ENCODE measurements around the gene PI4KA. TPM values are rescaled to one million over a fixed set of nuclear protein-coding genes. Genes with fewer than 3 reads are reported as not detected.

The PI4KA gene
- total and polyA plus RNA-seq, 2 of the 13 experiments (the other 11 are each of a cell fraction or from before 2014, with no cell fraction given) = 27.4 to 56.4 TPM

- H3K4me1 ChIP-seq (ENCODE audit: insufficient read depth, low read length) = no peaks in the 10 kb centered on the region
- H3K36me3 ChIP-seq (replicated peaks in 1 of 2; ENCODE audit: control insufficient read depth in 1 of 2, insufficient read depth in 2 of 2, low read length in 2 of 2) = peaks cover 2 to 36% of the 10 kb centered on the region in 2 experiments; a peak in 3 of 5 replicates
- no peaks in the 10 kb centered on the region for H3K79me2 ChIP-seq (ENCODE audit: insufficient read depth, low read length)
- H4K20me1 ChIP-seq (ENCODE audit: insufficient read depth, low read length) = no peaks in the 10 kb centered on the region
- no peak overlapping the region for H3K4me2 ChIP-seq (ENCODE audit: low read depth, low read length)
- in situ Hi-C loops (cut with HindIII; ENCODE audit: extremely low pct_ligation_motif_present, low pct_unique_long_range_greater_than_20kb) (no loop called here), intact Hi-C loops (cut with micrococcal nuclease; ENCODE audit: unreplicated experiment) (no loop called here)
- TF ChIP-seq U2AF2 (IDR thresholded peaks at IDR 0.05; ENCODE audit: low read depth, low read length) (no peak), ZNF512 (CRISPR knock-in tag; IDR thresholded peaks at IDR 0.05) (no peak), ZMAT3 (CRISPR knock-in tag; conservative IDR thresholded peaks at IDR 0.05) (no peak), HOXA3 (CRISPR knock-in tag; IDR thresholded peaks at IDR 0.05) (no peak), KLF15 (CRISPR knock-in tag; IDR thresholded peaks at IDR 0.05; ENCODE audit: borderline replicate concordance) (no peak), WIZ (CRISPR knock-in tag; IDR thresholded peaks at IDR 0.05) (no peak), ZNF800 (CRISPR knock-in tag; IDR thresholded peaks at IDR 0.05) (no peak), MYPOP (CRISPR knock-in tag; IDR thresholded peaks at IDR 0.05) (no peak), ZNF790 (CRISPR knock-in tag; IDR thresholded peaks at IDR 0.05; ENCODE audit: borderline replicate concordance) (no peak)
- FAIRE-seq (no peak), DNase-seq (ENCODE audit: low spot score) (no peak), ATAC-seq (no peak)
- POLR2A ChIA-PET = no interaction called here
- no peak overlapping the region for H3K4me3 ChIP-seq (replicated peaks in 1 of 3; ENCODE audit: insufficient read depth in 1 of 3, low read depth in 2 of 3, low read length in 3 of 3)
- H3K9me3 ChIP-seq (ENCODE audit: low read length) = no peaks in the 10 kb centered on the region
- H3K27me3 ChIP-seq (ENCODE audit: control insufficient read depth in 1 of 2, insufficient read depth in 2 of 2, low read length in 2 of 2) = no peaks in the 10 kb centered on the region
- H2AFZ ChIP-seq (ENCODE audit: low read length) = no peak overlapping the region
- H3K9ac ChIP-seq (ENCODE audit: insufficient read depth, low read depth, low read length) = no peak overlapping the region
- CTCF ChIA-PET (ENCODE audit: low intra/inter-chr PET ratio, low total read pairs) = no interaction called here
- BruUV-seq (replicated peaks) = no TSS peak
- 89% methylated on average over 1 of the region's 7 CpGs for WGBS (ENCODE audit: low lambda C conversion rate)
- H3K27ac ChIP-seq (ENCODE audit: extremely low read length, insufficient read depth, low read length) = no peak overlapping the region
These were observed 106.4 kb downstream of the PI4KA start for GRCh38 chr22:20752104-20752741.

All from HepG2 (cell line).